NCI-H345 treated with DMSO at 0.1 percent for 48 hours (cell line): ENCODE measurements around the gene C11orf21.
"Not testable (repeated sequence)": the region's sequence is repeated elsewhere in the genome, so short reads cannot be mapped to it uniquely, and the experiment has no call there.

Source experiments
- DNase-seq: peaks from one replicate; lab custom pipeline; 2025; ENCODE audit not compliant: unreplicated experiment; lab: John Stamatoyannopoulos, UW

C11orf21 gene

GRCh38 chr11:2298131-2298794 lies 3.5 kb downstream of the C11orf21 start:
- DNase-seq: no peak

GRCh38 chr11:2297623-2298030 lies 4.1 kb downstream of the C11orf21 start:
- no peak for DNase-seq

GRCh38 chr11:2296913-2297622 lies 4.7 kb downstream of the C11orf21 start:
- DNase-seq: no peak

GRCh38 chr11:2295971-2296912 lies 5.5 kb downstream of the C11orf21 start:
- no peak for DNase-seq

- no peak for DNase-seq
These were observed 6.8 kb downstream of the C11orf21 start for GRCh38 chr11:2294926-2295290.

GRCh38 chr11:2293984-2294925 lies 7.5 kb downstream of the C11orf21 start:
- DNase-seq: no peak

- DNase-seq: no peak
These were observed 8.2 kb downstream of the C11orf21 start for GRCh38 chr11:2293531-2293971.

- DNase-seq: peak; percentile 89
These were observed 11.3 kb downstream of the C11orf21 start for GRCh38 chr11:2290351-2290841.

- DNase-seq: no peak
These were observed 11.9 kb downstream of the C11orf21 start for GRCh38 chr11:2289859-2290258.

- DNase-seq: no peak
These were observed 12.4 kb downstream of the C11orf21 start for GRCh38 chr11:2289350-2289749.

- DNase-seq: no peak
These were observed 14.6 kb downstream of the C11orf21 start for GRCh38 chr11:2287091-2287490.

- not testable (repeated sequence) for DNase-seq
These were observed 15.4 kb downstream of the C11orf21 start for GRCh38 chr11:2286350-2286749.

- no peak for DNase-seq
These were observed 21.5 kb downstream of the C11orf21 start for GRCh38 chr11:2280208-2280607.

- DNase-seq: no peak
These were observed 23.7 kb downstream of the C11orf21 start for GRCh38 chr11:2277933-2278523.

- no peak for DNase-seq
These were observed 24.7 kb downstream of the C11orf21 start for GRCh38 chr11:2277008-2277346.

GRCh38 chr11:2276280-2277007 lies 25.3 kb downstream of the C11orf21 start:
- DNase-seq: no peak

- no peak for DNase-seq
These were observed 26.1 kb downstream of the C11orf21 start for GRCh38 chr11:2275334-2276279.

GRCh38 chr11:2273771-2274170 lies 27.9 kb downstream of the C11orf21 start:
- no peak for DNase-seq
